Measurements from ENCODE around the gene APOBR.
"Not testable (repeated sequence)": the region's sequence is repeated elsewhere in the genome, so short reads cannot be mapped to it uniquely, and the experiment has no call there.

APOBR gene

GRCh38 chr16:28494121-28494851 lies at the start of gene APOBR:
Gene APOBR (plus strand): TSS chr16:28494643. CDS start chr16:28494682, 39 bp downstream.
- peak; percentile 81 for DNase-seq (ENCODE audit: low read depth)

GRCh38 chr16:28446388-28446787 lies 48.1 kb upstream of the APOBR start:
- not testable (repeated sequence) for DNase-seq (ENCODE audit: low read depth)

- not testable (repeated sequence) for DNase-seq (ENCODE audit: low read depth)
These were observed 47.4 kb upstream of the APOBR start for GRCh38 chr16:28447081-28447480.

GRCh38 chr16:28473714-28474265 lies 20.7 kb upstream of the APOBR start:
- no peak for DNase-seq (ENCODE audit: low read depth)

GRCh38 chr16:28475221-28475620 lies 19.2 kb upstream of the APOBR start:
- DNase-seq (ENCODE audit: low read depth) = no peak

GRCh38 chr16:28477311-28477920 lies 17.0 kb upstream of the APOBR start:
- no peak for DNase-seq (ENCODE audit: low read depth)

GRCh38 chr16:28478506-28479180 lies 15.8 kb upstream of the APOBR start:
- no peak for DNase-seq (ENCODE audit: low read depth)

GRCh38 chr16:28482026-28482425 lies 12.4 kb upstream of the APOBR start:
- no peak for DNase-seq (ENCODE audit: low read depth)

GRCh38 chr16:28483361-28483760 lies 11.1 kb upstream of the APOBR start:
- DNase-seq (ENCODE audit: low read depth) = not testable (repeated sequence)

- no peak for DNase-seq (ENCODE audit: low read depth)
These were observed 8.2 kb upstream of the APOBR start for GRCh38 chr16:28486266-28486665.

GRCh38 chr16:28491230-28491969 lies 3.0 kb upstream of the APOBR start:
- no peak for DNase-seq (ENCODE audit: low read depth)

GRCh38 chr16:28491970-28492474 lies 2.4 kb upstream of the APOBR start, which contains the start of gene CLN3:
Gene CLN3 (minus strand): TSS chr16:28492074. CDS start chr16:28491759, 315 bp downstream.
- DNase-seq (ENCODE audit: low read depth) = peak; percentile 76

- DNase-seq (ENCODE audit: low read depth) = no peak
These were observed 1.9 kb upstream of the APOBR start for GRCh38 chr16:28492511-28492910.

- no peak for DNase-seq (ENCODE audit: low read depth)
These were observed 803 bp downstream of the APOBR start for GRCh38 chr16:28495098-28495793.

GRCh38 chr16:28495795-28496749 lies 1.6 kb downstream of the APOBR start:
- DNase-seq (ENCODE audit: low read depth) = no peak

- DNase-seq (ENCODE audit: low read depth) = no peak
These were observed 2.4 kb downstream of the APOBR start for GRCh38 chr16:28496844-28497243.

- no peak for DNase-seq (ENCODE audit: low read depth)
These were observed 2.9 kb downstream of the APOBR start for GRCh38 chr16:28497386-28497785.

- no peak for DNase-seq (ENCODE audit: low read depth)
These were observed 3.6 kb downstream of the APOBR start for GRCh38 chr16:28497861-28498599.

GRCh38 chr16:28498666-28499381 lies 4.4 kb downstream of the APOBR start:
- DNase-seq (ENCODE audit: low read depth) = no peak
